GM21529 (cell line): Measurements from ENCODE around the gene B3GALT5.

ENCODE experiments used
- ATAC-seq: cut with Tn5 transposase; IDR thresholded peaks from one replicate; pipeline ENCODE4 v1.9.1; 2021; ENCODE audit not compliant: unreplicated experiment

B3GALT5 gene

DNA sequence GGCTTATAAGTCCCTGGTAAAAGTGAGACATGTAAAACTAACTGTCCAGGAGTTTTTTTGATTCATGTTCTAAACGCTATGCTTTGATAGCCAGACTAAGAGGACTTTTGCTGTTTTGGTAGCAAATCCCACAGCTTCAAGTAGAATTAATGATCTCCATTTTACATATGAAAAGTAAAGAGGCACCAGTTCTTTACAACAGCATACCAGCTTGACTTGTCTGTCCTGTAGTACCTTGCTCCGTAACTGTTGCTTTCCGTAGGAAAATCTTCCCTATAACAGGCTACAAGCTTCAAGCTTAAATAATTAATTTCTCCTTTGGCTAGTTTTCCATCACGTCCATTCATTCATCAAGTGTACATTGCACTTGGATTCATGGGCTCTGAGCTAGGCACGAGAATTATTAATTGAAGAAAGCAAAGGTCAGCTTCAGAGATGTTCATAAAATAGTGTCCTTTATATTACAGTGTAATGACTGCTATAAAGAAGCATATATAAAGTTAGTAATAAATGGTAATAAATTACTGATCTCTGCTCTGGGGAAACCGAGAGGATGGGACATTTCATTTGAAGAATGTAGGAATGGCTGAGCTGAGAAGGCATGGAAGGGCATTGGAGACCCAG lies 29.2 kb downstream of the B3GALT5 start:
- no peak for ATAC-seq

DNA sequence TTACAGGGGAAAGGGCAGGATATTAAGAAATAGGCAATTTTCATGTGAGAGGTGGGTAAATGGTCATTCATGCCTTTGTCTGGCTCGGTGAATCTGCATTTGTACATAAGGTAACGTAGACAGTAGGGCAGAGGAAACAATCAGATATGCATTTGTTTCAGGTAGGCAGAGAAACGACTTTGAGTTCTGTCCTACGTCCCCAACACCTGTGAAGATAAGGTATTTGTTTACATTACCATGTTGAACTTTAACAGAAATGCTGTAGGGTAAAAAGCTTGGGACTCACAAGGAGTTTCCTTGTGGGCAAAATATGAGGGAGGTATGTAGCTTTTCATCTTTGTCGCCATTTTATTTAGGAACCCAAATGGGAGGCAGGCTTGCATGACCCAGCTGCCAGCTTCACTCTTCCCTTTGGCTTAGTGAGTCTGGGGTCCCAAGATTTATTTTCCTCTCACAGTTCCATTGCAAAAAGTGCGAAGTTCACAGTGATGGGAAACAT lies 31.4 kb downstream of the B3GALT5 start:
- no peak for ATAC-seq

DNA sequence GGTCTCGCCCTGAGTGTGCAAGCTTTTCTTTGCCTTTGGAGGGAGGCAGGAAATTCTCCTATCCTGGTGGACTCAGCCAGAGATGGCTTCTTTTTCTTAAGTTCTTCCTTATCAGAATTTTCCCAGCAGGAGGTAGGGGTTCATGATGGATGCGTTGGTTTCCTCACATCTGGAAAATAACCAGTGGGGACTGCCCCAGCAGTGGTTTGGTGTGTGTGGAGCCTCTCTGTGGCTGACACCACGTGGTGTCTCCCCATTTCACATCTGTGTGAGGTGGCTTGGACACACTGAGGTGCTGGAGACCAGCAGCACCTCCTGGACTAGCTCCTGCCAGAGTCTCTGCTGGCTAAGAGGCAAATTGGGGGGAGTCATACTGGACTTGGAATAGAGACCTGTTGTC lies 32.6 kb downstream of the B3GALT5 start:
- no peak for ATAC-seq

DNA sequence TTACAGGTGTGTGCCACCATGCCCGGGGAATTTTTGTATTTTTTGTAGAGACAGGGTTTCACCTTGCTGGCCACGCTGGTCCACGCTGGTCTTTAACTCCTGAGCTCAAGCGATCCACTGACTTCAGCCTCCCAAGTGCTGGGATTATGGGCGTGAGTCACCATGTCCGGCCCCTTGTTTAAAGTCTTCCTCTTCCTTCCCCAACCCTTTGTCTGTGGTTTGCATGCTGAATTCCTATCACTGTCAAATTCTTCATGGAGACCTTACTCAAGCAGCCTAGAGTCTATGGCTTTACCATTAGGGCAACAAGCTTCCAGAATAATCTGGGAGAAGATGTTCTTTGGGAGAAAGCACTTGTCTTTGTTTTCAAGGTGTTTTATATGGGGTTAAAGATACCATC lies 34.7 kb downstream of the B3GALT5 start:
- no peak for ATAC-seq

DNA sequence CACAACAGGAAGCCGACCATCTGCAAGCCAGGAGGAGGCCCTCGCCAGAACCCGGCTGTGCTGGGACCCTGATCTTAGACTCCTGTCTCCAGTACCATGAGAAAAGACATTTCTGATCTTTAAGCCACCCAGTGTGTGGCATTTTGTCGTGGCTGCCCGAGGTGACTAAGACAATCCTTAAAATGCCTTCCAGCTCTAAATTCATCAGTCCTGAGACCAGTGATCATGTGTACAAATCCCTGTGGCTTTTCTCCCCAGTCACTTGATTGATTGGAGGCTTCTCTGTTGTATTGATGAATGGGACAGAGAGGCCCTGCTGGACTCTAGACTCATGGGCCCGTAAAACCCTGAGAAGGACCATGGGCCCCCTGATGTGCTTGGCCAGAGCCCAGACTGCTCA lies 36.1 kb downstream of the B3GALT5 start:
- ATAC-seq, result no peak

DNA sequence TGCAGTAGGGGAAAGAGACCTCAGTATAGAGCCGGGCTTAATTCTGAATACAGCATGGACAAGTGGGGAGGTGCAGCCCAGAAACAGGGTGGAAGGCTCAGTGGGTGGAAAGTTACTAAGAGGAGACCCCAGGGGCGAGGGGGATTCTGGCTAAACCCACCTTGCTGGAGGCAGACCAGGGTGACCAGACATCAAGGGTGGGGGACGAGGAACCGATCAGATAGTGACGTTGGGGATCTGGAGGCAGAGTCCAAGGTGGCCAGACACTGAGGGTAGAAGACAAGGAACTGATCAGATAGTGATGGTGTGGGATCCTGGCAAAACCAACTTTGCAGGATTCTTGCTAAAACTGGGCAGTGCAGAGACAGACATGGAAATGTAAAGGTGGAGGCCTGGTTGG lies 36.8 kb downstream of the B3GALT5 start:
- no peak for ATAC-seq

DNA sequence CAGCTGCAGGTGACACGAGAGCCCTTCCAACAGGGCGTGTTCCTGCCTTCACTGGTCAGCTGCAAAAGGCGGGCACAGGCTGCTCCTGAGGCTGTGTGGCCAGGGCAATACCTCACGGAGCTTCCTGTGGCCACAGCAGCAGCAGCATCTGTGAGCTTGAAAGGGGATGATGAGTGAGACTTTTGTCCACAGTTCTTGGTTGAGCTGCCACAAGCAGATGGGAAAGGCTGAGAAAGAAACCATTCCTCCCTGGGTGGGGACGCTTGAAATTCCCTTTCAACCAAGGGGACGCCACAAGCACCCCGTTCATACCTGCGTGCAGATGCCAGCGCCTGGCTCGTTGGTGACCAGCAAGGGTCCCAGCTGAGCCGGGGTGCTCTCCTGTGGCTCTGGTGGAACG lies 37.6 kb downstream of the B3GALT5 start:
- ATAC-seq, result no peak

DNA sequence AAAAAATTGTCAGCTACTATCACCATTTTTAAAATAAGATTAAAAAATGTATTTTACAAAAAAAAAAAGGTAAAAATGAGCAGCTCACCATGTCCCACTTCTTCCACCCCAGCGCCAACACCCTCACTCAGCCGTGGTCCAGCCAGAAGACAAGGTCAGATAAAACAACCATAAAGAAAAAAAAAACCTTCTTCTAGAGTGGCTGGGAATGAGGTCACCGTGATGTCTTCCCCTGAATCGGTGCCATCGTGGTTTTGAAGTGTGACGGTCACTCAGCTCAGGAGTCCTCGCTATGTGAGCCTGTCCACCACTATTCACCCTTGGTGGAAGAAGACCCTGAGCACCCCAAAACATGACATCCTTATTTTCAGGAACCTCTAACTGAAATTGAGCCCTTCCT lies 38.1 kb downstream of the B3GALT5 start:
- ATAC-seq, result no peak

DNA sequence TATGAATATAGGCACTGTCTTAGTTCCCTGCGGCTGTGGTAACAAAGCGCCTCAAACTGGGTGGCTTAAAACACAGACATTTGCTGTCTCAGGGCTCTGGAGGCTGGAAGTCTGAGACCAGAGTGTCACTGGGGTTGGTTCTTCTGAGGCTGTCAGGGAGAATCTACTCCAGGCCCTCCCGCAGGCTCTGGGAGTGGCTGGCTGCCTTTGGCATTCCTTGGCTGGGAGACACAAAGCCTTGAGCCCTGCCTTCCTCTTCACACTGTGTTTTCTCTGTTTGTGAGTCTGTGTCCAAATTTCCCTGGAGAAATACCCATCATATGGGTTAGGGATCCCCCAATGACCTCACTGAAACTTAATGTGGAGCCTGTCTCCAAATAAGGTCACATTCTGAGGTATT lies 38.5 kb downstream of the B3GALT5 start:
- ATAC-seq, result no peak

DNA sequence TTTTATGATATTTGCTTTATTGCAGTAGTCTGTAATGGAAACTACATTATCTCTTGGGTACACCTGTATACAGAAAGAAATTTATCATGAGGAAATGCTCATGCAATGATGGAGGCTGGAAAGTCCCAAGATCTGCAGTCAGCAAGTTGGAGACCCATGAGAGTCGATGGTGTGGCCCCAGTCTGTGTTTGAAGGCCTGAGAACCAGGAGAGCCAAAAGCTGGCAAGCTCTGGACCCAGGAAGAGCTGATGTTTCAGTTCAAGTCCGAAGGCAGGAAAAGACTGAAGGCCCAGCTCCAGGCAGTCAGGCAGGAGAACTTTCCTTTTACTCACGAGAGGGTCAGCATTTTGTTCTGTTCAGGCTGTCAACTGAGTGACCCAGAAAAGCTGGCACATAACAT lies 42.2 kb downstream of the B3GALT5 start:
- ATAC-seq, result no peak

DNA sequence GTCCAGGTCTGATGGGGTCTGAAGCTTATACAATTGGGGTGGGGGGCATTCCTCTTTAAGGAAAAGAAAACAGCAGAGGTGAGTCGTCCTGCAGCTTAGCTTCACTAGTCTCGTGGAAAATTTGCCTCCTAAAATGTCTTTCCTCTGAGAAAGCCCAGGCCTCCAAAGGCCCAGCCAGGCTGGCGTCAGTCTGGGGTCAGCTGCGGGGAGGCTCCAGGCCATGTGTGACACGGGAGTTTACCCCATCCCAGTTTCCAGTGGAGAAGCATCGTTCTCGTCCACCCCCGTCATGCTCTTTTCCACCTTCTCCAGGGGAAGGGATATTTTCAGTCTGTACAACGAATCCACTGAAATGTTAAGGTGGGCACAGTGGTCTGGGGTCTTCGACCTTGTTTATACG lies 42.8 kb downstream of the B3GALT5 start:
- no peak for ATAC-seq

DNA sequence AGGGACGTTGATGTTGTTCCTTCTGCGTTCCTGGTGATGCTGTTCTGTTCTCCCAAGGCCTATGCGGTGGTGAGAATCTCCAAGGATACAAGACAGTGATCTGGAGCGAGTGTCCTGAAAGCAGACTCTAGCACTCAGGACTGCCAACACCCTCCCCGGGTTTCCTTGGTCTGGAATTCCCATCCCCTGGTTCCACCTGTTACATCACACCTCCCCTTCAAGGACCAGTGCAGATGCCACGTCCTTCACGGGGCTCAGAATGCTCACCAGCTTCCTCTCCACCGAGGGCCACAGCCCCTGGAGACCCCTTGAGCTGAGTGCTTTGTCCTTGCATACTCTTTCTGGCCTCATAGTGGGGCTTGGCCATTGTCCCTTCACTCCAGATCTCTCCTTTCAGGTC lies 43.5 kb downstream of the B3GALT5 start:
- no peak for ATAC-seq

DNA sequence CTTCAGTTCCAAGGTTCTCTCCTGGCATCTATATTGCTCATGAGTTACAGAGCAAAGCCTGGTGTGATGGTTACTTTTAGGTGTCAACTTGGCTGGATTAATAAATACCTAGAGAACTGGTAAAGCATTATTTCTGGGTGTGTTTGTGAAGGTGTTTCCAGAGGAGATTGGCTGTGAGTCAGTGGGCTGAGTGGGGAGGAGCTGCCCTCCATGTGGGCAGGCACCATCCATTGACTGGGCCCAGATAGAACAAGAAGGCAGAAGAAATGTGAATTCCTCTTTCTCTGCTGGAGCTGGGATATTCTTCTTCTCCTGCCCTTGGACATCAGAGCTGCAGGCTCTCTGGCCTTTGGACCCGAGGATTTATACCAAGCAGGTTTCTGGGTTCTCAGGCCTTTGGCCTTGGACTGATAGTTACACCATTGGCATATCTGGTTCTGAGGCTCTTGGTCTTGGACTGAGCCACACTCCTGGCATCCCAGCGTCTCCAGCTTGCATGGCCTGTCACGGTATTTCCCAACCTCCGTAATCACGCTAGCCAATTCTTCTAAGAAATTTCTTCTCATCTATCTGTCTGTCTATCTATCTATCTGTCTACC lies 44.5 kb downstream of the B3GALT5 start:
- no peak for ATAC-seq

DNA sequence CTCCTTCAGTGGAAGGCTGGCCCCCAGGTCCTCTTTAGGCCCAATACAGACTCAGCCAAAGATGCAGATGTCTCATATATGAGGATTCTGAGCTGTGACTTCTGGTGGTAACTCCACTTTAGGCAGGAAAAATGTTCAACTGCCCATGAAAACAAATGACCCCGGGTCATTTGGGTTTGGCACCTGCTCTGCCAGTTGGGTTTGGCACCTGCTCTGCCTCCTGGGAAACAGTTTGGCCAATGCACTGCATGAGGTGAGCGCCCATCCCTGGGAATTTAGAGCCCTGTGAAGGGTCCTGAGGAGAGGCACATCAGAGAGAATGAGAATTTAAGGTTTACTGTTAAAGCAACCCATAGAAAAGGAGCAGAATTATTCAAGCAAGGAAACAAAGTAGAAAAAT lies 45.3 kb downstream of the B3GALT5 start:
- no peak for ATAC-seq

DNA sequence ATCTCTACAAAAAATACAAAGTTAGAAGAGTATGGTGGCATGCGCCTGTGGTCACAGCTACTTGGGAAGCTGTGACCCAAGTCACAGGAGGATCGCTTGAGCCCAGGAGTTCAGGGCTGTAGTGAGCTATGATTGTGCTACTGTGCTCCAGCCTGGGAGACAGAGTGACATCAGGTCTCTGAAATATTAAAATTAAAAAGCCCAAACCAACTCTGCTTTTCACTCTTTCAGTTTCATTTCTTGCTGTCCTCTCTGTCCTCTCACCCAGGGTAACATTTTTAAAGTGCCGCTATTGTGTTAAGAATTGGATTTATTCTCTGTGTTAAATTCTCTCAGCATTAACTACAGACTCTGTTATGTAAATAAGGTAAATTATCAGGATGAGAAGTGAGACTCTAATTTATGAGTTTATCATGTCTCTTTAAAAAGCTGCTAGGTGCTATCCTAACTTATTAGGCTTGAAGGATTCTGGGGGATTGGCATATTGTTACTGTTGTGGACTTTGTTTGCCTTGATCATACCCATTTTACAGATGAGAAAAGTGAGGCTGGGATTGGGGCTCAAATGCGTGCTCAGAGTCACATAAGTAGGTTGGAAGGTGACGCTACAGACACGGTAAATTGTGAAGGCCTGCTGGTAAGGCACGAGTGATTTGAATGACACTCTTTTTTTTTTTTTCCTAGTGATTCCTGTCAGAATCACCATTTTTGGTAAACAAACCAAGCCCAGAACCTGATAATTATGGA lies 46.5 kb downstream of the B3GALT5 start:
- ATAC-seq, result no peak

DNA sequence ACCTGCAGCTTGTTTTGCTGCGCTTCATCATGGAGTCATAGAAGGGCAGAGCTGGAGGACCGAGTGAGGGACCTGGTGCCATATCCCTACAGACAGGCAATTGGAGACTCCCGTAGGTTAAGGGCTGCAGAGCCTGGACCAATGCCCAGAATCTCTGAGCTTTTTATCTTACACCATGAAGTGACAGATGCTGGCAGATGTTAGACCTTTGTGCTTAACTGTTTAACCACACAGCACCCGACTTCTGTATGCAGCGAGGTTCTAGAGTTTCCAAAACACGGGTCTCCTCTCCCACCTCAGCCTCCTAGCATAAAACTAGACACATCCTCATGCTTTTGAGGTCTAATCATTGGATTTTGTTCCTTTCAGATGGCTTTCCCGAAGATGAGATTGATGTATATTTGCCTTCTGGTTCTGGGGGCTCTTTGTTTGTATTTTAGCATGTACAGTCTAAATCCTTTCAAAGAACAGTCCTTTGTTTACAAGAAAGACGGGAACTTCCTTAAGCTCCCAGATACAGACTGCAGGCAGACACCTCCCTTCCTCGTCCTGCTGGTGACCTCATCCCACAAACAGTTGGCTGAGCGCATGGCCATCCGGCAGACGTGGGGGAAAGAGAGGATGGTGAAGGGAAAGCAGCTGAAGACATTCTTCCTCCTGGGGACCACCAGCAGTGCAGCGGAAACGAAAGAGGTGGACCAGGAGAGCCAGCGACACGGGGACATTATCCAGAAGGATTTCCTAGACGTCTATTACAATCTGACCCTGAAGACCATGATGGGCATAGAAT lies 47.6 kb downstream of the B3GALT5 start:
- ATAC-seq, result no peak

DNA sequence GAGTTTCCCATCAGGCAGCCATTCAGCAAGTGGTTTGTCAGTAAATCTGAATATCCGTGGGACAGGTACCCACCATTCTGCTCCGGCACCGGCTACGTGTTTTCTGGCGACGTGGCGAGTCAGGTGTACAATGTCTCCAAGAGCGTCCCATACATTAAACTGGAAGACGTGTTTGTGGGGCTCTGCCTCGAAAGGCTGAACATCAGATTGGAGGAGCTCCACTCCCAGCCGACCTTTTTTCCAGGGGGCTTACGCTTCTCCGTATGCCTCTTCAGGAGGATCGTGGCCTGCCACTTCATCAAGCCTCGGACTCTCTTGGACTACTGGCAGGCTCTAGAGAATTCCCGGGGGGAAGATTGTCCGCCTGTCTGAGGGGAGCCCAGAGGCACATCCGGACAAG lies 48.4 kb downstream of the B3GALT5 start:
- no peak for ATAC-seq

DNA sequence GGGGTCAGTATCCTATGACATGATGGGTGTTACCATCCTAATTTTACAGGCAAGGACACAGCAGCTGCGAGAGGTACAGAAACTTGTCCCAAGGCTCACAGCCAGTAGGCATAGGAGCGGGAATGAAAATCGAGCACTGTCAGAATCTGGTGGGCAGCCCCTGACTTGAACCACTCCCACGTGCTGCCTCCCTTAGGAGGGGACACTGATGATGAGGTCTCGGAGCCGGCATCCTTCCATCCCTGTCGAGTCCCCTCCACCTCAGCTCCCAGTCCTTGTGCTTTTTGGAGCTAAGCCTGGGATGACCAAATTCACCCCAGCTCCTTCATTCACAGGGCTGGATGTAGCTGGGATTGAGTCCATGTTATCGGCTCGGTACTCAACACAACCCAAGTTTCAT lies 49.0 kb downstream of the B3GALT5 start:
- no peak for ATAC-seq

DNA sequence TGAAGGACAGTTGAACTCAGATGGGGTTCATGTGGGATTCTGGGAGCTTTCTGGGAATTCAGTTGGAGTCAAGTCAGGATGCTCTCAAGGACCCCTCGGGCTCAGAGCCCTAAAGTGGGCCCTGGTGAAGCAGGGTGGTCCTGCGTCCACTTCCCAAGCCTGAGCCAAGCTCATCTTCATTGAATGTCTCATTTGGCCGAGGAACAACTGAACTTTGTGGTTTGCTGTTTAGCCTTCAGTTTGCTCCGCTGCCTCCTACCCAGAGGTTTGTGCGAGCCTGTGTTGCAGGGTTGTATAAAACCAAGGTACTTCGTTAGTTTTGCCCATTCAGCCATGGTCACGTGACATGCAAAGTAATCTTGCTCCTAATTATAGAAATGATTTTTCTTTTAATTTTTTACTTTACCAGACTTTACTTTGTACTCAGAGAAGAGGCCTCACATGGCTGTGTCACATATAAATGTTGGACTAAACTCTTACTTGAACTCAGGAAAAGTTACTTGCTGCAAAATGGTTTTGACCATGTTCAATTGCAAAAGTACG lies 49.7 kb downstream of the B3GALT5 start:
- ATAC-seq, result no peak

DNA sequence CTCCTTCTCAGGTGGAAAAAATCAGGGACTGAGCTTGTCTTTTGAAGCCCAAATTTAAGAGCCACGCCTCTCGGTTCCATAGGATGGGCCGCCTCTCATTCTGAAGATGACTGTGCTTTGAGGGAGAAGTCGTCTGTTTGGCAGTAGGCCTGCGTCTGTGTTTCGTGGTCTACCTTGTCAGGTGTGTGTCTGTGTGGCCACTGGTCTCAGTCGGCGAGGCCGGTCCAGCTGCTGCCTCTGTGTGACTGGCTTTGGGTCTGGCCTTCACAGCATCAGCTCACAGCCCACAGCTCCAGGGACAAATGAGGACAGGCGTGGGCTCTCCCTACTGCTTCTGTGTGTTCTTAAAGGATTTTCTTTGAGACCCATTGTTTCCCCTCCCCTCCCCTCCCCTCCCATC lies 50.3 kb downstream of the B3GALT5 start:
- no peak for ATAC-seq

DNA sequence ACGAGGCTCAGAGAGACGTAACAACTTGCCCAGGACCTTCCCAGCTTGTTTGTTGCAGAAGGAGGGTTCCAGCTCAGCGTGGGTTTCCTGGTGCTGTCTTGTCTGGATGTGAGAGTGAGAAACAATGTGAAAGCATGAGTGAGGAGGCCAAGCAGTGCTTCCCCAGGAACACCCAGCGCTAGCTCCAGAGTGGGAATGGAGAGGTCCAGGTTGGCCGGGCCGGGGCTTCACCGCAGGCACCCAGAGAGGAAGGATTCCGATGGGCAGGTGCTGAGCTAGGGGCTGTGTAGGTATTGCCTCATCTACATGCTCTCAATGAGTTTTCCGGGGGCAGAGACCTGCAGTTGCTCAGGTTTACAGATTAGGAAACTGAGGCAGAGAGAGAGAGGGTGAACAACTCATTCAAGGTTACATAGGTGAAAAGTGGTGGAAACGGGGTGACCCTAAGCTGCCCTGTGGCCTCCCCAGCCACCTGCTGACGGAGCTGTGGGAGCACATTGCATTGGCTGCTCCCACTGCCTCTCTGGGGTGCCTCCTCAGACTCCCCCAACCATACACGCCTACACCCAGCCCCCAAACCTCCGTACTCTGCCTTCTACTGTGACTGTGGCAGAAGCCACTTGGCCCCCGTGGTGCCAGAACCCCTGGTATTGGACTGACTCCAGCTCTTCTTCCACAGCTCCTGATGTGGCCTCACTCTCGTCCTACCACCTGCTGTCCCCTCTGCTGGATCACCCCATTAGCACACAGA lies 51.2 kb downstream of the B3GALT5 start:
- no peak for ATAC-seq
